NT2/D1 (cell line): ENCODE results near the gene TGFB3.

Experiments used
- YY1 ChIP-seq: IDR thresholded peaks from 2 replicates; pipeline ENCODE4 v1.6.1; 2011; ENCODE audit not compliant: insufficient read length, insufficient read depth
- ZNF274 ChIP-seq: IDR thresholded peaks from 2 replicates; pipeline ENCODE4 v1.6.1; 2011; ENCODE audit warnings: mild to moderate bottlenecking, low read depth, low read length

GRCh38 chr14:75978249-75978731 lies 3.5 kb downstream of the TGFB3 start:
- no peak for TF ChIP-seq ZNF274
- TF ChIP-seq YY1, result no peak
